ENCODE measurements around the gene ZNF133.
"Not testable (repeated sequence)": the region's sequence is repeated elsewhere in the genome, so short reads cannot be mapped to it uniquely, and the experiment has no call there.

The ZNF133 gene

GRCh38 chr20:18284805-18285533 is 3.4 kb upstream of the ZNF133 start:
- DNase-seq (ENCODE audit: low spot score): no peak

GRCh38 chr20:18287546-18287914 is 797 bp upstream of the ZNF133 start:
- DNase-seq (ENCODE audit: low spot score): no peak

DNA sequence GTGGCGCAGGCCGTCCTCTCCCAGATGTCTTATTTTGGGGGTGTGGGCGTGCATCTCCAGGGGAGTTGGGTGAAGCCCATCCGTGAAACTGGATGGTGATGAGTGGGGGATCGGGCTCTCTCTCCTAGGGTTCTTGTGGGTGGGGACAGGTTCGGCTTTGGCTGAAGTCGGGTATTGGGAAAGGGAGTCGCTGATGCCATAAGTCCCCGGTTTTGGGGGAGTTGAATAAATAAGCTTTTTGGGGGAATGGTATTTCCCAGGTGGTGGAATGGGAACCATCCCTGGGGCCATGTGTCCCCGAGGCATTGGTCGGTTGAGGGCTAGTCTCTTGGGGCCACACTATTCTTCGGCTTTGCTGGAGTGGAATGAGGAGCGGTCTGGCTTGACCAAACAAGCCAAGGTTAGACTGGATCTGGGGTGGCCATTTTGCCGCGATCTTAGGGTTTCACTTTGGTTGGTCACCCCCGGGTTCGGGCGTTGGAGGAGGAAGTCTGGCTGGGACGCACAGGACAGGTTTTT is 481 bp downstream of the ZNF133 start:
- no peak for DNase-seq (ENCODE audit: low spot score)

DNA sequence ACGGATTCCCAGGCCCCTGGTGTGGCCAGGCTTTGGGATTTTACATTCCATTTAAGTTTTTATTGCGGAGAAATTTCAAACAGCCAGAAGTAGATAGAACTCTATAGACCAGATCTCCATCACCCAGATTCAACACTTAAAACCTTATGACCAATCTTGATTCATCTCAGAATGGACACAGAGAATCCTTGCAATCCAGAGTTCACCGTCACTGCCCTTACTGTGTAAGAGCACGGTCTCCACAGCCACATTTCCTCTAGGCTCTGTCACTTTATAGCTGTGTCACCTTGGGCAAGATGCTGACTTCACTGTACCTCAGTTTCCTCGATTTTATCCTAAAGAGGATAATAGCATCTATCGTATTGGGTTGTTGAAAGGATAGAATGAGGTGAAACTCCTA is 979 bp downstream of the ZNF133 start:
- DNase-seq (ENCODE audit: low spot score): no peak

DNA sequence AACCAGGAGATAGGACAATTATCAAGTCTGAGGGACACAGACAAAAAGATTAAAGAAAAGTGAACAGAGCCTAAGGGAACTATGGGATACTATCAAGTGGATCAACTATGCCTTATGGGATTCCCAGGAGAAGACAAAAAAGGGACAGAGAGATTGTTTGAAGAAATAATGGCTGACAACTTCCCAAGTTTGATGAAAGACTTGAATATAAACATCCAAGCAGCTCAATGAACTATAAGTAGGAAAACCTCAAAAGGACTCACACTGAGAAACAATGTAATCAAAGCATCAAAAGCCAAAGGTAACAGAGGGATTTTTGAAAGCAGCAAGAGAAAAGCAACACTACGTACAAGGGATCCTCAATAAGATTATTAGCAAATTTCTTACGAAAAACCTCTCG is 11.0 kb downstream of the ZNF133 start:
- no peak for DNase-seq (ENCODE audit: low spot score)

DNA sequence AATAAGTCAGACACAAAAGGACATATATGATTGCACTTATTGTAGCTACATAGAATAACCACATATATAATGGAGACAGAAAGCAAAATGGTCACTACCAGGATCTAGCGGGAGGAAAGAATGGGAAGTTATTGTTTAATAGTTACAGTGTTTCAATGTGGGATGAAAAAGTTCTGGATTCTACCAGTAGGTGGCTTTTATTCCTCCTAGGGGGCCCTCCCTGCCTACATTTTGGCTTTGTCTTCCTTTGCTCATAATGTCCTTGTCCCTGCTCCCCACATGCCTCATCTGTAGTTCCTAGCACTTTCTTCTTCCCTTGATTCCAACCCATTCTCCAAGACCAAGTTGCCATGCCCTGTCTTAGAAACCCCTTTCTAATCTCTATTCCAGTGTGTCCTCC is 16.3 kb downstream of the ZNF133 start:
- DNase-seq (ENCODE audit: low spot score): no peak

DNA sequence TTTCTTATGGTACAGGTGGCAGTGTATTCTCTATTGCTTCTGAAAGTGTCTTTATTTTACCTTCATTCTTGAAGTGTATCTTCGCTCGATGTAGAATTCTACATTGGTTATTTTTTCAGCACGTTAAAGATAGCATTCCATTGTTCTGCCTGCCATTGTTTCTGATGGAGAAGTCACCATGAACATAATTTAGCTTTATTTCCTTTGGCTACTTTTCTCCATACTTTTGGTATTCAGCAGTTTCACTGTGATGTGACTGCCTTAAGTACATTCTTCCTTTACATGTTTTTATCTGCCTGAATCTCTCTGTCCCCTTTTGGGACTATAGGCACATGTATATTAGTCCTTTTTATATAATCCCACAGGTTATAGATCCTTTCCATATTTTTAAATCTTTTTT is 19.0 kb downstream of the ZNF133 start:
- no peak for DNase-seq (ENCODE audit: low spot score)

GRCh38 chr20:18310051-18310450 is 21.7 kb downstream of the ZNF133 start:
- DNase-seq (ENCODE audit: low spot score): no peak

DNA sequence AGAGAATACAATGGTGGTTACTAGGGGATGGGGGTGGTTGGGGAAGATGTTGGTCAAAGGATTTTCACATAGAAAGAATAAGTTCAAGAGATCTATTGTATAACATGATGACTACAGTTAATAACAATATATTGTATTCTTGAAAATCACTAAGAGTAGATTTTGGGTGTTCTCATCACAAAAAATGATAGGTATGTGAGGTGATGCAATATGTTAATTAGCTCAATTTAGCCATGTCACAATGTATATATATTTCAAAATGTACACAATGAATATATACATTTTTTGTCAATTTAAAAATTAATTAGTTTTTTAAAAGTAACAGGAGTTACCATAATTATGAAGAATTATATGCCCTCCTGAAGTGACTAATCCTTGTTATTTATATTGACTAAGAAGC is 22.3 kb downstream of the ZNF133 start:
- no peak for DNase-seq (ENCODE audit: low spot score)

DNA sequence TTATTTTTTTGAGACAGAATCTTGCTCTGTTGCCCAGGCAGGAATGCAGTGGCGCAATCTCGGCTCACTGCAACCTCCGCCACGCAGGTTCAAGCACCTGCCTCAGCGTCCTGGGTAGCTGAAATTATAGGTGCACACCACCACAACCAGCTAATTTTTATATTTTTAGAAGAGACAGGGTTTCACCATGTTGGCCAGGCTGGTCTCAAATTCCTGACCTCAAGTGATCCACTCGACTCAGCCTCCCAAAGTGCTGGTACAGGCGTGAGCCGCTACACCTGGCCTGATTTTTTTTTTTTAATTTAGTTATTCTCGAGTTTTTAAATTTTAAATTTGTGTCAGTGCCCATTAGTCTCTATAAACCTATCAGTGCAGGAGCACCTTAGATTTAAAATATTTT is 24.4 kb downstream of the ZNF133 start:
- no peak for DNase-seq (ENCODE audit: low spot score)

DNA sequence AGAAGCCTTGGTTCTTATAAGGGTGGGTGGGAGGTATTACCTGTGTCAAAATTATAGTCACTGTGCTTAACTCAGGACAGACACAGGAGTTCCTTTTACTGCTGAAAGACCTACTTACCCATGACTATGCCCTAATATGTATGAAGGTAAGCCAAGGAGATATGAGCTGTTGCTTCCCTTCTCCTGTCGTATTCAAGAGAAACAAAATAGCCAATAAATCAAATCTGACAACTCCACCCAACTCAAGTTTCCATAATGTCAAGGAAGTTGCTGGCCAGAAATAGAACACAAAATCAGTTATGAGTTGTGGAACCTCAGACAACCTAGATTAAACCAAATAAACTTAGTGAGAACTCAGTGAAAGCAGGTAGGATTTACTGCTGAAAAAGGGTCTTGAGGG is 25.1 kb downstream of the ZNF133 start:
- no peak for DNase-seq (ENCODE audit: low spot score)

DNA sequence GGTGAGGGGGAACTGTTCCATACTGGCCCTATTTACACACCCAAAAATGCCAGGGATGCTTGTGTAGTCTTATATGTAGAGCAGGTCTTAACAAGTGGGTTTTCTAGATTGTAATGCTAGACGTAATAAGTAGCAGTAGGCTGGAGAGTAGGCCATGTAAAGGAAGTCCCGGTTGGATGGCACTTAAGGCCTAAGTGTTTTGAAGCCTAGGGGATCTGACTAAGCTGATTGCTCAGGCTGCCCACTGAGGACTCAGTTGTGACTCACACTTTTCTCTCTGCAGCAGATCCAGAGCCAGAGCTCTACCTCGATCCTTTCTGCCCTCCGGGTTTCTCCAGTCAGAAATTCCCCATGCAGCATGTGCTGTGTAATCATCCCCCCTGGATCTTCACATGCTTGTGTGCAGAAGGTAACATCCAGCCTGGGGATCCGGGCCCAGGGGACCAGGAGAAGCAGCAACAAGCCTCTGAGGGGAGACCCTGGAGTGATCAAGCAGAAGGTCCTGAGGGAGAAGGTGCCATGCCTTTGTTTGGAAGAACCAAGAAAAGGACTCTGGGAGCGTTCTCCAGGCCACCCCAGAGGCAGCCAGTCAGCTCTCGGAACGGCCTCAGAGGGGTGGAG is 26.6 kb downstream of the ZNF133 start:
- DNase-seq (ENCODE audit: low spot score): no peak

DNA sequence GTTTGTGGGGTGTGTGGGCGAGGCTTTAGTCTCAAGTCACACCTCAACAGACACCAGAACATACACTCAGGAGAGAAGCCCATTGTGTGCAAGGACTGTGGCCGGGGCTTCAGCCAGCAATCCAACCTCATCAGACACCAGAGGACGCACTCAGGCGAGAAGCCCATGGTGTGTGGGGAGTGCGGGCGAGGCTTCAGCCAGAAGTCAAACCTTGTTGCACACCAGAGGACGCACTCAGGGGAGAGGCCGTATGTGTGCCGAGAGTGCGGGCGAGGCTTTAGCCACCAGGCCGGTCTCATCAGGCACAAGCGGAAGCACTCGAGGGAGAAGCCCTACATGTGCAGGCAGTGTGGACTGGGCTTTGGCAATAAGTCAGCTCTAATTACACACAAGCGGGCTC is 27.8 kb downstream of the ZNF133 start:
- no peak for DNase-seq (ENCODE audit: low spot score)

DNA sequence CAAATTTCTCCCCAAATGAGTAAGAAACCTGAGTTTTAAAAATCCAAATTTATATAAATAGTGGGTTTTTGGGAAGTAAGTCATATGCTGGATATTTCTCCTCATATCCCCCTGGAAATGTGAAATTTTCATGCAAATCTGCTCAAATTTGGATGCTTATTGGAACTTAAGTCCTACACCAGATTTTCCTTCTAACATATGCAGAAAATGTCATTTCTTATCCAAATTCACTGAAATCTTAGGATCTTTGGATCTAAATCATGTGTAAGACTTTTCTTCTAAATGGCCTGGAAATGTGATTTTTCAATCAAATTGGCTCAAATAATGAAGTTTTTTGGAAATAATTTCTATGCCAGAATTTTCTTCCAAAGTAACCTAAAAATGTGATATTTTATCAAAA is 33.0 kb downstream of the ZNF133 start:
- DNase-seq (ENCODE audit: low spot score): no peak

GRCh38 chr20:18321976-18322950 is 33.9 kb downstream of the ZNF133 start:
- no peak for DNase-seq (ENCODE audit: low spot score)

DNA sequence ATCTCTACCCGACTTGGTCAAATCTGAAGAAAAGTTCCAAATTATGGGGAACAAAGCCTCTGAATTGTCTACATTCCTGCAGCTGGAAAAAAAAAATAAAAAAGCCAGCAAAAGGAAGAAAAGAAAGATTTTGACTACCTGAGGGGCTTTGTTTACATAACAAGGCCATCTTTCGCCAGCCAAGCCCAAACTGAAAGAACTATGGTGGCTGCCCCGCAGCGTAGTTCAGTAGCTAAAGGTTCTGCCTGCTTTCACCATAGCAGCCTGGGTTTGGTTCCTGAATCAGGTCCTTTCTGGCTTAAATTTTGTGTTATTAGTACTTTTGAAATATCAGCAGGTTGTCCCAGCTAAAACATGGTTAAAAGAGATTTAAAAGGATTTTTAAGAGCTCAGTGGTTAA is 35.4 kb downstream of the ZNF133 start:
- DNase-seq (ENCODE audit: low spot score): no peak

DNA sequence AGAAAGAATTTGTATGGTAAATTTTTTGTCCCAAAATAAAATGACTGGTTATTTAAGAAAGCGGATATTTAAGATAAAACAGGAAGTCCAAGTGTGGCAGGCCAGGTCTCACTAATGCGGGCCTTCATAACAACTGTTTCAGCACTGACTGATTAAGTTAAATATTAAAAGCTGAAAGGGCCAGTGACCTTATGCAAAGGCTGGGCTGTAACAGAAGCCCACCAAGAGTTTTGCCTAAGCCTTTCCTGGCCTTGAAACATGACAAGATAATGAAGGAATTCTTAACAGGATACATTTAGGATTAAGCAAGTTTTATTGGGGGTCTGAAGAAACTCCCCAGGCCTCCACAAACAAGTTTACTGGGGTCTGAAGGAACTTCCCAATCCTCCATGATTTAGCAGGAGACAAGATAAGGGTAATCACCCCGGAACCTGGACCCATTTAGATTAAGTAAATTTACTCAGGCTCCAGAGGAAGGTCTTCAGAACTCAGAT is 36.3 kb downstream of the ZNF133 start:
- no peak for DNase-seq (ENCODE audit: low spot score)

- no peak for DNase-seq (ENCODE audit: low spot score)
Observed at GRCh38 chr20:18326990-18327389, 38.7 kb downstream of the ZNF133 start.

DNA sequence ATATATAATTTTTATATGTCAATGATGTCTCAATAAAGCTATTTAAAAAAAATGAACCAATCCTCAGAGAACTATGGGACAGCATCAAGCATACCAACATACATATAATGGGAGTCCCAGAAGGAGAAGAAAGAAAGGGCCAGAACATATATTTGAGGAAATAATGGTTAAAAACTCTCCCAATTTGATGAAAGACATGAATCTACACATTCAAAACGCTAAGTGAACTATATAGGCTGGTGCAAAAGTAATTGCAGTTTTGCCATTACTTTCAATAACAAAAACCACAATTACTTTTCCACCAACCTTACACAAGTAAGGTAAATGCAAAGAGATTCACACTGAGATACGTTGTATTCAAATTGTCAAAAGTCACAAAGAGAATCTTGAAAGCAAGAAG is 43.4 kb downstream of the ZNF133 start:
- DNase-seq (ENCODE audit: low spot score): no peak

GRCh38 chr20:18349749-18350148 is 61.4 kb downstream of the ZNF133 start:
- not testable (repeated sequence) for DNase-seq (ENCODE audit: low spot score)

GRCh38 chr20:18359854-18360253 is 71.5 kb downstream of the ZNF133 start:
- DNase-seq (ENCODE audit: low spot score): no peak

- DNase-seq (ENCODE audit: low spot score): no peak
Observed at GRCh38 chr20:18360635-18361034, 72.3 kb downstream of the ZNF133 start.

DNA sequence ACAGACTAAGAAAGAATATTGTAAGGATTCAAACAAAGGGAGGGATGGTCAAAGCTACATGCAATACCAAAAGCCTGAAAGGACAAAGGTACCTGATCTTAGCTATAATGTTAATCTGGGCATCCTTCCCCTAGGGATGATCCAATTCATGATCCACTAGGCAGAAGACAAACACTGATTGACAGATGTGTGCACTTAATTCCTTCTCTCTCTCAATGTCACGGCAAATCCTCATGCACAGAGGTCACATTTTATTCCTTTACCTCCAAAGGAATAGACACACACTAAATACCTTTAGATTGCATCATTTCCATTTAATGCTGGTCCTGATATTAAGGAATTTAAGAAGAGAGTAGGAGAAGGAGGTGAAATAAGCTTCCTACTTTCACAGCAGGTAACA is 73.4 kb downstream of the ZNF133 start:
- no peak for DNase-seq (ENCODE audit: low spot score)

Data from putamen (tissue), 1 donor.